Heart left ventricle (tissue), 13 donors: Measurements from ENCODE around the gene RREB1.

Experiments used
- POLR2A ChIP-seq, 2 donors: fragments of 450-650 bp; IDR thresholded peaks; one replicate each; pipeline ENCODE4 v1.6.1; 2017; ENCODE audit warnings: antibody characterized with exemption in 2 of 2, mild to moderate bottlenecking in 2 of 2, moderate library complexity in 2 of 2
- TF ChIP-seq, protein P1 (sequence below), 12 donors: fragments of 200-600 bp; sonication (generic) in 4 of 12; IDR thresholded peaks; one replicate each; pipeline versions ENCODE4 v1.5.0 to v1.8.0; 2018 to 2022; ENCODE audit warnings: antibody characterized with exemption in 12 of 12, mild to moderate bottlenecking in 5 of 12
- donor health status: ischemic (EF 13 %, LVEDD 7.1; RV severe dilation, severe dysfunction).
- donor health status: DM: no; HTN: yes; CAD: no.
- donor health status: DM: no; HTN: no; CAD: no.
- donor health status: ischemic (EF 25% LVEDD 6.9; RV normal size, moderate dysfunction).
- donor health status: ischemic (EF 25% LVEDD 5.7; RV mildly dilated, moderate dysfunction).
- donor health status: ischemic (EF 35%, LVEDD 5.7; RV mildly dilated, moderate dysfunction).
- donor health status: nonischemic (EF 11% LVEDD 7.7; RV severe dilation, severe dysfunction).
- donor health status: DM: yes; HTN: yes; CAD: no.
- donor health status: PGD.
- donor health status: ischemic (EF 29% LVEDD 5.4; RV normal size, mild dysfunction).
- donor health status: nonischemic (EF 23%, LVEDD 6.1; RV moderate dilation, normal function).

DNA sequence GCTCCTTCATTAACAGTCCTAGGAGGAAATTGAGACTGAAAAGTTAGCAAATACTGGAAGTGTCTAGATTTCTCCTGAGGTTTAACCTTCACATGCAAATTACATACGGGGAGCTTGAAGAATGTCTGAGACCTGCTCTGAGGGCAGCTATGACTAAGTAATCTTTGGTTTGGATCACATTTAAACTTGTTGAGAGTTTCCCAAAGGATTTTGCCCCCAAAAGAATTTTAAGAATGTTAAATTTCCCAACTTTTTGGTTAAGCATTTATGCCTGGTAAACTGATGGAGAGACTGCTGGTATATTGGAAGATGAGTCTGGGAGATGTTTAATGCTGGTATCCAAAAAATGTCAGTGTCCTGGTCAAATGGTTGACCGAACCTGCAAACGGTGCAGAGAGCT is 97.0 kb downstream of the RREB1 start:
- TF ChIP-seq POLR2A (IDR thresholded peaks at IDR 0.05): no peak
- TF ChIP-seq, protein P1, sequence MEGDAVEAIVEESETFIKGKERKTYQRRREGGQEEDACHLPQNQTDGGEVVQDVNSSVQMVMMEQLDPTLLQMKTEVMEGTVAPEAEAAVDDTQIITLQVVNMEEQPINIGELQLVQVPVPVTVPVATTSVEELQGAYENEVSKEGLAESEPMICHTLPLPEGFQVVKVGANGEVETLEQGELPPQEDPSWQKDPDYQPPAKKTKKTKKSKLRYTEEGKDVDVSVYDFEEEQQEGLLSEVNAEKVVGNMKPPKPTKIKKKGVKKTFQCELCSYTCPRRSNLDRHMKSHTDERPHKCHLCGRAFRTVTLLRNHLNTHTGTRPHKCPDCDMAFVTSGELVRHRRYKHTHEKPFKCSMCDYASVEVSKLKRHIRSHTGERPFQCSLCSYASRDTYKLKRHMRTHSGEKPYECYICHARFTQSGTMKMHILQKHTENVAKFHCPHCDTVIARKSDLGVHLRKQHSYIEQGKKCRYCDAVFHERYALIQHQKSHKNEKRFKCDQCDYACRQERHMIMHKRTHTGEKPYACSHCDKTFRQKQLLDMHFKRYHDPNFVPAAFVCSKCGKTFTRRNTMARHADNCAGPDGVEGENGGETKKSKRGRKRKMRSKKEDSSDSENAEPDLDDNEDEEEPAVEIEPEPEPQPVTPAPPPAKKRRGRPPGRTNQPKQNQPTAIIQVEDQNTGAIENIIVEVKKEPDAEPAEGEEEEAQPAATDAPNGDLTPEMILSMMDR (IDR thresholded peaks at IDR 0.05): no peak
